Tibial artery (tissue), 4 donors: ENCODE results near the gene PCDHB9.
"Not testable (repeated sequence)": the region's sequence is repeated elsewhere in the genome, so short reads cannot be mapped to it uniquely, and the experiment has no call there.

Source experiments
- DNase-seq, 2 donors: peaks; one replicate each; pipeline ENCODE4 v3.0.0-alpha.2; 2019
- H3K27ac ChIP-seq, 2 donors: fragments of 200-600 bp; sonication (generic) in 1 of 2; 1 replicate in 1 of 2; 2 replicates in 1 of 2; pipeline ENCODE4 v1.5.1; 2018 to 2019; ENCODE audit warnings: mild to moderate bottlenecking in 1 of 2
- H3K27me3 ChIP-seq, 2 donors: fragments of 200-600 bp; sonication (generic) in 1 of 2; one replicate each; pipeline versions ENCODE4 v1.5.1 to v1.6.0; 2016 to 2019
- H3K36me3 ChIP-seq, 3 donors: fragments of 200-600 bp; sonication (generic) in 2 of 3; one replicate each; pipeline ENCODE4 v1.5.1; 2016 to 2019; ENCODE audit warnings: mild to moderate bottlenecking in 2 of 3
- H3K4me1 ChIP-seq, 4 donors: fragments of 200-600 bp; sonication (generic) in 2 of 4; 1 replicate in 3 of 4; 2 replicates in 1 of 4; pipeline ENCODE4 v1.5.1; 2016 to 2019
- H3K4me3 ChIP-seq, 2 donors: fragments of 200-600 bp; sonication (generic) in 1 of 2; 1 replicate in 1 of 2; 2 replicates in 1 of 2; pipeline ENCODE4 v1.5.1; 2018 to 2019; ENCODE audit warnings: mild to moderate bottlenecking in 2 of 2
- H3K9me3 ChIP-seq, 3 donors: fragments of 200-600 bp; sonication (generic) in 1 of 3; one replicate each; pipeline ENCODE4 v1.5.1; 2016 to 2019
- intact Hi-C: fragments of 100-400 bp; cut with DNase I; formaldehyde crosslinking; loops from one replicate; pipeline ENCODE4 v1.15.0; 2023; ENCODE audit warnings: low total_unique reads
- TF ChIP-seq, protein P1 (sequence below), 2 experiments: fragments of 200-600 bp in 1 of 2; fragments of 450-650 bp in 1 of 2; IDR thresholded peaks; one replicate each; pipeline ENCODE4 v1.5.1; 2017 to 2019; ENCODE audit warnings: antibody characterized with exemption in 2 of 2, mild to moderate bottlenecking in 1 of 2, moderate library complexity in 1 of 2

The PCDHB9 gene

DNA sequence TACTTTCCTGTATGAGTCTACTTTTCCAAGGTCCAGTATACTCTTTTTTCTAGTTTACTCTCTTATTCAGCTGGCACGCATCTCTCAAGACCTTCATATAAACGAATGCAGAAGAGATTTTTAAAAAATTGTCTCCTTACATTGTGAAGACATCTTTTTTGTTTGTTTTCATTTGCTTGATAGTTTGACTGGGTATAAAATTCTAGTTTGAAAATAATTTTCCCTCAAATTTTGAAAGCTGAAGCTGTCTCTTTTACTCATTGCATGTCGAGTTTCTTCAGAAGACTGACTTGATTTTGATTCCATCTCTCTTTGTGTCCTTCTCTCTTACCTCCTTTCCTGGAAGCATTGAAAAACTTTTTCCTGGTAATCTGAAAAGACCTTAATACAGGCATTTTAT, 9.4 kb downstream of the PCDHB9 start:
- TF ChIP-seq, protein P1, sequence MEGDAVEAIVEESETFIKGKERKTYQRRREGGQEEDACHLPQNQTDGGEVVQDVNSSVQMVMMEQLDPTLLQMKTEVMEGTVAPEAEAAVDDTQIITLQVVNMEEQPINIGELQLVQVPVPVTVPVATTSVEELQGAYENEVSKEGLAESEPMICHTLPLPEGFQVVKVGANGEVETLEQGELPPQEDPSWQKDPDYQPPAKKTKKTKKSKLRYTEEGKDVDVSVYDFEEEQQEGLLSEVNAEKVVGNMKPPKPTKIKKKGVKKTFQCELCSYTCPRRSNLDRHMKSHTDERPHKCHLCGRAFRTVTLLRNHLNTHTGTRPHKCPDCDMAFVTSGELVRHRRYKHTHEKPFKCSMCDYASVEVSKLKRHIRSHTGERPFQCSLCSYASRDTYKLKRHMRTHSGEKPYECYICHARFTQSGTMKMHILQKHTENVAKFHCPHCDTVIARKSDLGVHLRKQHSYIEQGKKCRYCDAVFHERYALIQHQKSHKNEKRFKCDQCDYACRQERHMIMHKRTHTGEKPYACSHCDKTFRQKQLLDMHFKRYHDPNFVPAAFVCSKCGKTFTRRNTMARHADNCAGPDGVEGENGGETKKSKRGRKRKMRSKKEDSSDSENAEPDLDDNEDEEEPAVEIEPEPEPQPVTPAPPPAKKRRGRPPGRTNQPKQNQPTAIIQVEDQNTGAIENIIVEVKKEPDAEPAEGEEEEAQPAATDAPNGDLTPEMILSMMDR (IDR thresholded peaks at IDR 0.05): no peak
- Histone ChIP-seq H3K4me1 (no peaks in the 10 kb centered on the region), H3K4me3 (no peak overlapping the region), H3K36me3 (peaks cover 0 to 35% (median 7%) of the 10 kb centered on the region in 3 donors), H3K27ac (no peak overlapping the region), H3K9me3 (peaks cover 5 to 92% (median 68%) of the 10 kb centered on the region in 3 donors), H3K27me3 (no peaks in the 10 kb centered on the region)
- DNase-seq: no peak
- intact Hi-C loops: no loop called here

DNA sequence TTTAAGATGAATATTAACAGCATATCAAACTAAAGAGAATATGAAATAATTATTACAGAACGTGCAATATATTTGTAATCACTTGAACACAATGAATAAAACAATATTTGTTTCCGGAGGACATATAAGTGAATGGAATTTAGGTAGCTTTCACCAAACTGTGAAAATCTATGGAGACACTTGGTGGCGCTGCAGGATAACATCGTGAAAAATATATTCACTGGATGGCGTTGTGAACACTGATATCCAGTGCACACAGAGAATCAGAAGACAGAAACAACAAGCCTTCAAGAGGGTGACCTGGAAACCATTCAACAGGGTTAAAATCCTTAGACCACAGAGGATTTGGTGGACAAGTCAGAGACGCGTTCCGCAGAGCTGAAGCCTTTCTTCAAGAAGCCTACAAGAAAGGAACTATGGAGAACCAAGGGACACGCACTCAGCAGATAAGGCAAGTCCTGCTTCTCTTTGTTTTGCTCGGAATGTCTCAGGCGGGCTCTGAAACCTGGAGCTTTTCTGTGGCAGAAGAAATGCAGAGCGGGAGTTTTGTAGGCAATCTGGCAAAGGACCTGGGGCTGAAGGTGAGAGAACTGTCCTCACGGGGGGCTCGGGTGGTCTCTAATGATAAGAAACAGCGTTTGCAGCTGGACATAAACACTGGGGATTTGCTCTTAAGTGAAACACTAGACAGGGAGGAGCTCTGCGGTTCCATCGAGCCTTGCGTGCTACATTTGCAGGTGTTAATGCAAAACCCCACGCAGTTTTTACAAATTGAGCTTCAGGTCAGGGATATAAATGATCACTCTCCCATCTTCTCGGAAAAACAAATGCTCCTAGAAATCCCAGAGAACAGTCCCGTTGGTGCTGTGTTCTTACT, 12.6 kb downstream of the PCDHB9 start, which contains the start of gene PCDHB11:
Gene PCDHB11 (plus strand): TSS at position 269 of the 877 bp plus-strand sequence. CDS start 148 bp downstream, at position 417.
- Histone ChIP-seq H3K27ac (no peak within 1 kb of the TSS), H3K4me3 (peak within 1 kb of the TSS; percentile 9 to 17), H3K9me3 (peaks cover 5 to 95% (median 67%) of the 10 kb centered on the region in 3 donors), H3K27me3 (no peaks in the 10 kb centered on the region), H3K4me1 (no peaks in the 10 kb centered on the region), H3K36me3 (peaks cover 0 to 41% (median 14%) of the 10 kb centered on the region in 3 donors)
- intact Hi-C loops: no loop called here
- TF ChIP-seq, protein P1 (IDR thresholded peaks at IDR 0.05): no peak
- no peak for DNase-seq

DNA sequence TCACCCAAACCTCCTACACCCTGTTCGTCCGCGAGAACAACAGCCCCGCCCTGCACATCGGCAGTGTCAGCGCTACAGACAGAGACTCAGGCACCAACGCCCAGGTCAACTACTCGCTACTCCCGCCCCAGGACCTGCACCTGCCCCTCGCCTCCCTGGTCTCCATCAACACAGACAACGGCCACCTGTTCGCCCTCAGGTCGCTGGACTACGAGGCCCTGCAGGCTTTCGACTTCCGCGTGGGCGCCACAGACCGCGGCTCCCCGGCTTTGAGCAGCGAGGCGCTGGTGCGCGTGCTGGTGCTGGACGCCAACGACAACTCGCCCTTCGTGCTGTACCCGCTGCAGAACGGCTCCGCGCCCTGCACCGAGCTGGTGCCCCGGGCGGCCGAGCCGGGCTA, 14.2 kb downstream of the PCDHB9 start:
- H3K4me3 ChIP-seq, DNase-seq, H3K4me1 ChIP-seq, intact Hi-C loops, H3K27ac ChIP-seq, H3K27me3 ChIP-seq: not testable (repeated sequence)
- Histone ChIP-seq H3K36me3 (peaks cover 0 to 40% (median 24%) of the 10 kb centered on the region in 3 donors), H3K9me3 (peaks cover 5 to 94% (median 69%) of the 10 kb centered on the region in 3 donors)

DNA sequence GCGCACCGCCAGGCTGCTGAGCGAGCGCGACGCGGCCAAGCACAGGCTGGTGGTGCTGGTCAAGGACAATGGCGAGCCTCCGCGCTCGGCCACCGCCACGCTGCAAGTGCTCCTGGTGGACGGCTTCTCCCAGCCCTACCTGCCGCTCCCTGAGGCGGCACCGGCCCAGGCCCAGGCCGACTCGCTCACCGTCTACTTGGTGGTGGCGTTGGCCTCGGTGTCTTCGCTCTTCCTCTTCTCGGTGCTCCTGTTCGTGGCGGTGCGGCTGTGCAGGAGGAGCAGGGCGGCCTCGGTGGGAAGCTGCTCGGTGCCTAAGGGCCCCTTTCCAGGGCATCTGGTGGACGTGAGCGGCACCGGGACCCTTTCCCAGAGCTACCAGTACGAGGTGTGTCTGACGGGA, 14.7 kb downstream of the PCDHB9 start:
- DNase-seq, H3K27ac ChIP-seq, H3K4me1 ChIP-seq, intact Hi-C loops, H3K4me3 ChIP-seq, H3K27me3 ChIP-seq: not testable (repeated sequence)
- Histone ChIP-seq H3K9me3 (peaks cover 5 to 94% (median 68%) of the 10 kb centered on the region in 3 donors), H3K36me3 (peaks cover 0 to 38% (median 24%) of the 10 kb centered on the region in 3 donors)

DNA sequence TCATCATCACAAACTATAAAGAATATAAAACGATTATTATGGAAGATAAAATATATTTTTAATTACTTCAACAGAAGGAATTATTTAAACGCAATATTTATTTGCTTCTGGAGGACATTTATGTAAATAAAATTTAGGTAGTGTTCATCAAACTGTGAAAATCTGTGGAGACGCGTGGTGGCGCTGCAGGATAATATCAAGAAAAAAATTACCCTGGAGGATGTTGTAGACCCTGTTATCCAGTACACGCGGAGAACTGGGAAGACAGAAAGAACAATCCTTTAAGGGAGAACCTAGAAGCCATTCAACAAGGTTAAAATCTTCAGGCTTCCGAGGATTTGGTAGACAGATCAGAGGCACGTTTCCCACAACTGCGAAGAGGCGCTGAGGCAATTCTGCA, 21.5 kb downstream of the PCDHB9 start, which contains the start of gene PCDHB12:
Gene PCDHB12 (plus strand): TSS at position 242 of the 400 bp plus-strand sequence. CDS start 189 bp downstream, outside the sequence.
- no peaks in the 10 kb centered on the region for H3K4me1 ChIP-seq
- no peak within 1 kb of the TSS for H3K27ac ChIP-seq
- intact Hi-C loops: no loop called here
- peak within 1 kb of the TSS; percentile 22 to 23 for H3K4me3 ChIP-seq
- TF ChIP-seq, protein P1 (IDR thresholded peaks at IDR 0.05): no peak
- no peak for DNase-seq
- H3K36me3 ChIP-seq: peaks cover 0 to 24% (median 15%) of the 10 kb centered on the region in 3 donors
- no peaks in the 10 kb centered on the region for H3K27me3 ChIP-seq
- H3K9me3 ChIP-seq: peaks cover 0 to 96% (median 50%) of the 10 kb centered on the region in 3 donors

DNA sequence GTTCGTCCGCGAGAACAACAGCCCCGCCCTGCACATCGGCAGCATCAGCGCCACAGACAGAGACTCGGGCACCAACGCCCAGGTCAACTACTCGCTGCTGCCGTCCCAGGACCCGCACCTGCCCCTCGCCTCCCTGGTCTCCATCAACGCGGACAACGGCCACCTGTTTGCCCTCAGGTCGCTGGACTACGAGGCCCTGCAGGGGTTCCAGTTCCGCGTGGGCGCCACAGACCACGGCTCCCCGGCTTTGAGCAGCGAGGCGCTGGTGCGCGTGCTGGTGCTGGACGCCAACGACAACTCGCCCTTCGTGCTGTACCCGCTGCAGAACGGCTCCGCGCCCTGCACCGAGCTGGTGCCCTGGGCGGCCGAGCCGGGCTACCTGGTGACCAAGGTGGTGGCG, 23.3 kb downstream of the PCDHB9 start:
- H3K4me1 ChIP-seq, H3K4me3 ChIP-seq, intact Hi-C loops, H3K27me3 ChIP-seq, H3K27ac ChIP-seq, DNase-seq: not testable (repeated sequence)
- Histone ChIP-seq H3K36me3 (peaks cover 0 to 22% (median 11%) of the 10 kb centered on the region in 3 donors), H3K9me3 (peaks cover 0 to 94% (median 57%) of the 10 kb centered on the region in 3 donors)

DNA sequence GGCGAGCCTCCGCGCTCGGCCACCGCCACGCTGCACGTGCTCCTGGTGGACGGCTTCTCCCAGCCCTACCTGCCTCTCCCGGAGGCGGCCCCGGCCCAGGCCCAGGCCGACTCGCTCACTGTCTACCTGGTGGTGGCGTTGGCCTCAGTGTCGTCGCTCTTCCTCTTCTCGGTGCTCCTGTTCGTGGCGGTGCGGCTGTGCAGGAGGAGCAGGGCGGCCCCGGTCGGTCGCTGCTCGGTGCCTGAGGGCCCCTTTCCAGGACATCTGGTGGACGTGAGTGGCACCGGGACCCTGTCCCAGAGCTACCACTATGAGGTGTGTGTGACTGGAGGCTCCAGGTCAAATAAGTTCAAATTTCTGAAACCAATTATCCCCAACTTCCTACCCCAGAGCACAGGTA, 23.9 kb downstream of the PCDHB9 start:
- H3K4me1 ChIP-seq, H3K27me3 ChIP-seq, intact Hi-C loops, DNase-seq, H3K27ac ChIP-seq, H3K4me3 ChIP-seq: not testable (repeated sequence)
- H3K36me3 ChIP-seq: peaks cover 0 to 20% (median 8%) of the 10 kb centered on the region in 3 donors
- H3K9me3 ChIP-seq: peaks cover 0 to 93% (median 62%) of the 10 kb centered on the region in 3 donors
